ENCODE results near the gene GAB1. TPM values are rescaled to one million over a fixed set of nuclear protein-coding genes. Genes with fewer than 3 reads are reported as not detected.
A peak's percentile ranks its signal among the peaks of the same experiment; 100 is the strongest.

Gene GAB1
- total and polyA plus RNA-seq, 7 experiments from 2014 or later = 0.67 to 6.4 (median 2.2) TPM; not detected in 3

DNA sequence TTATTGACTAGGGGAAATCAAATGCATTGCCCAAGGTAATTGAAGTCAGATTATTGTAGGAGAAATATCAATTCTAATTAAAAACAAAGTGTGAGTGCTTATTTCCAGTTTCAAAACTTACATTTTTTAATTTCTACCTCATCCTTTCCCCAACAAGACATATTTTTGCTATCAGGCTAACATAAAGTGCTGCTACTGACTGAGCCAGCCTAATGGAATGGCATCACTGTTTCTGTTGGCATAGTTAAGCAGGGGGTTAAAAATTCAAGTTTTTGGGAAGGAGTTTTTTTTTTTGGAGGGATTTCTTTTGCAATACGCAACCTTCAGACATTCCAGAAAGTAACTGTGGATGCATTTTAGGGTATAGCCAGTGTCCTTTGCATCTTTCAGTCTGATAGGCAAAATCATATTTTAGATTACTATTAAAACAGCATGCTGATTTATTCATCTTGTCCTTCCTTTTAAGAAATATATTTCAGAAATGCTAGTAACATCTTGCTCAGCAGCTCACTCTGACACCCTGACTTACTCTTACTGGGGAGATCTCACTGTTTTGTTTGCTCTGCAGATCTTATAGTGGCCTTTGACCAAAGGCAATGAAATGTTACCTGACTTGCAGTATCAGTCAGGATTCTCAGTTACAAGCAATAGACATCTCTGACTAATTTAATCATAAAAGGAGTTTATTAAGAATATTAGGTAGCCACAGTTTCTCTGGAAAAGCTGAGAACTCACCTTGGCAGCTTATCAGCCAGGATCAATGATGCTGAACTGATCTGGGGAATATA lies 24.4 kb downstream of the GAB1 start:
- ATAC-seq (no peak), DNase-seq (no peak)
- H3K27me3 Mint-ChIP-seq = peaks cover 0 to 3% (median 0%) of the 10 kb centered on the region in 5 donors
- no peak overlapping the region for H3K4me3 Mint-ChIP-seq
- Histone ChIP-seq H3K36me3 (ENCODE audit: control insufficient read depth in 2 of 3, insufficient read depth in 3 of 3, low read length in 3 of 3) (no peaks in the 10 kb centered on the region), H3K4me3 (ENCODE audit: low read length) (no peak overlapping the region), H3K27me3 (ENCODE audit: control insufficient read depth in 2 of 2, insufficient read depth in 2 of 2, low read length in 2 of 2) (no peaks in the 10 kb centered on the region), H3K9me3 (ENCODE audit: control insufficient read depth in 2 of 3, low read length in 3 of 3) (no peaks in the 10 kb centered on the region), H3K4me1 (ENCODE audit: control insufficient read depth in 2 of 2, insufficient read depth in 2 of 2, low read length in 2 of 2) (peaks cover 0 to 9% of the 10 kb centered on the region in 2 donors), H3K27ac (ENCODE audit: low read depth, low read length) (no peak overlapping the region)
- ChIA-PET POLR2A (no interaction called here), CTCF (no interaction called here)
- H3K36me3 Mint-ChIP-seq = peaks cover 0 to 11% (median 0%) of the 10 kb centered on the region in 5 donors
- intact Hi-C loops (cut with micrococcal nuclease) = no loop called here
- no peak overlapping the region for H3K27ac Mint-ChIP-seq
- peaks cover 0 to 3% (median 0%) of the 10 kb centered on the region in 11 donors for H3K9me3 Mint-ChIP-seq
- peaks cover 14 to 21% (median 17%) of the 10 kb centered on the region in 7 donors for H3K4me1 Mint-ChIP-seq

DNA sequence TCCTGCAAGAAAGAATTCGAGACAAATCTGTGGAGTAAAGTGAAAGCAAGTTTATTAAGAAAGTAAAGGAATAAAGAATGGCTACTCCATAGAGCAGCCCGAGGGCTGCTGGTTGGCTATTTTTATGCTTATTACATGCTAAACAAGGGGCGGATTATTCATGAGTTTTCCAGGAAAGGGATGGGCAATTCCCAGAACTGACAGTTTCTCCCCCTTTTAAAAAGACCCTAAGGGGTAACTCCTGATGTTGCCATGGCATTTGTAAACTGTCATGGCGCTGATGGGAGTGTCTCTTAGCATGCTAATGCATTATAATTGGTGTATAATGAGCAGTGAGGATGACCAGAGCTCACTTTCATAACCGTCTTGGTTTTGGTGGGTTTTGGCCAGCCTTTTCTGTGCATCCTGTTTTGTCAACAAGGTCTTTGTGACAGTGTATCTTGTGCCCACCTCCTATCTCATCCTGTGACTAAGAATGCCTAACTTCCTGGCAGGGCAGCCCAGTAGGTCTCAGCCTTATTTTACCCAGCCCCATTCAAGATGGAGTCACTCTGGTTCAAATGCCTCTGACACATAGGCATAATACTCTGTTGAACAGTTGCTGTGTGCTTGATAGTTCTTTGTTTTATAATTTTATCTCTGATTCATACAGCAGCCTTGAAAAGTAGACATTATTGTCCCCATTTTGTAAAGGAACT lies 25.8 kb downstream of the GAB1 start:
- ATAC-seq (peak; percentile 50), DNase-seq (no peak)
- intact Hi-C loops (cut with micrococcal nuclease) = no loop called here
- ChIA-PET POLR2A (no interaction called here), CTCF (no interaction called here)
- no peak overlapping the region for H3K4me3 Mint-ChIP-seq
- Histone ChIP-seq H3K36me3 (ENCODE audit: control insufficient read depth in 2 of 3, insufficient read depth in 3 of 3, low read length in 3 of 3) (no peaks in the 10 kb centered on the region), H3K27me3 (ENCODE audit: control insufficient read depth in 2 of 2, insufficient read depth in 2 of 2, low read length in 2 of 2) (no peaks in the 10 kb centered on the region), H3K4me1 (ENCODE audit: control insufficient read depth in 2 of 2, insufficient read depth in 2 of 2, low read length in 2 of 2) (peaks cover 0 to 9% of the 10 kb centered on the region in 2 donors), H3K4me3 (ENCODE audit: low read length) (no peak overlapping the region), H3K27ac (ENCODE audit: low read depth, low read length) (no peak overlapping the region), H3K9me3 (ENCODE audit: control insufficient read depth in 2 of 3, low read length in 3 of 3) (no peaks in the 10 kb centered on the region)
- peaks cover 0 to 11% (median 0%) of the 10 kb centered on the region in 5 donors for H3K36me3 Mint-ChIP-seq
- no peak overlapping the region for H3K27ac Mint-ChIP-seq
- peaks cover 0 to 3% (median 0%) of the 10 kb centered on the region in 5 donors for H3K27me3 Mint-ChIP-seq
- H3K4me1 Mint-ChIP-seq = peaks cover 14 to 21% (median 17%) of the 10 kb centered on the region in 7 donors
- peaks cover 0 to 3% (median 0%) of the 10 kb centered on the region in 11 donors for H3K9me3 Mint-ChIP-seq

DNA sequence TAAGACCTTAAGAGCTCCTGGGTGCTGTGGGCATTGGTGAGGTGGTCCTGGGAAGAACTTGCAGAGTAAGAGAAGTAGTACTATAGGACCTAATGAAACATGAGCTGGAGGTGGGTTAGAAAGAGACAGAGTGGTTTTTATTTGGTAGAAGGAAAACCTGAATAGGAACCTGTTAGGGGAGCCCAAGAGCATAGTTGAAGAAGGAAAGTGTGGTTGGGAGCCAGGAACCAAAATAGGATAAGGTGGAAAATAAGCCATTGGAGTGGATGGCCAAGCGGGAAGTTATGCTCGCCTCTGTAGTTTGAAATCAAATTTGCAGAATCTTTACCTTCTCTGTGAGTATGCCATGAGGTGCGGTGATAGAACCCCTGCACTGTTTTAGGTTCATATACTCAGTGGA lies 26.7 kb downstream of the GAB1 start:
- H3K27me3 Mint-ChIP-seq = peaks cover 0 to 3% (median 0%) of the 10 kb centered on the region in 5 donors
- peaks cover 0 to 3% (median 0%) of the 10 kb centered on the region in 11 donors for H3K9me3 Mint-ChIP-seq
- Histone ChIP-seq H3K4me1 (ENCODE audit: control insufficient read depth in 2 of 2, insufficient read depth in 2 of 2, low read length in 2 of 2) (peaks cover 0 to 9% of the 10 kb centered on the region in 2 donors), H3K4me3 (ENCODE audit: low read length) (no peak overlapping the region), H3K27ac (ENCODE audit: low read depth, low read length) (no peak overlapping the region), H3K36me3 (ENCODE audit: control insufficient read depth in 2 of 3, insufficient read depth in 3 of 3, low read length in 3 of 3) (no peaks in the 10 kb centered on the region), H3K9me3 (ENCODE audit: control insufficient read depth in 2 of 3, low read length in 3 of 3) (no peaks in the 10 kb centered on the region), H3K27me3 (ENCODE audit: control insufficient read depth in 2 of 2, insufficient read depth in 2 of 2, low read length in 2 of 2) (no peaks in the 10 kb centered on the region)
- no peak overlapping the region for H3K27ac Mint-ChIP-seq
- ChIA-PET CTCF (no interaction called here), POLR2A (no interaction called here)
- H3K4me3 Mint-ChIP-seq = no peak overlapping the region
- DNase-seq (no peak), ATAC-seq (no peak)
- peaks cover 14 to 21% (median 17%) of the 10 kb centered on the region in 7 donors for H3K4me1 Mint-ChIP-seq
- intact Hi-C loops (cut with micrococcal nuclease) = no loop called here
- H3K36me3 Mint-ChIP-seq = peaks cover 0 to 11% (median 0%) of the 10 kb centered on the region in 5 donors

GRCh38 chr4:143364063-143364462 lies 27.4 kb downstream of the GAB1 start:
- peaks cover 0 to 3% (median 0%) of the 10 kb centered on the region in 11 donors for H3K9me3 Mint-ChIP-seq
- ATAC-seq = peak; percentile 17
- H3K4me3 Mint-ChIP-seq = no peak overlapping the region
- intact Hi-C loops (cut with micrococcal nuclease) = no loop called here
- peaks cover 0 to 3% (median 0%) of the 10 kb centered on the region in 5 donors for H3K27me3 Mint-ChIP-seq
- H3K27me3 ChIP-seq (ENCODE audit: control insufficient read depth in 2 of 2, insufficient read depth in 2 of 2, low read length in 2 of 2) = no peaks in the 10 kb centered on the region
- H3K27ac Mint-ChIP-seq = no peak overlapping the region
- ChIA-PET POLR2A (no interaction called here), CTCF (no interaction called here)
- no peaks in the 10 kb centered on the region for H3K36me3 ChIP-seq (ENCODE audit: control insufficient read depth in 2 of 3, insufficient read depth in 3 of 3, low read length in 3 of 3)
- H3K27ac ChIP-seq (ENCODE audit: low read depth, low read length) = no peak overlapping the region
- no peaks in the 10 kb centered on the region for H3K9me3 ChIP-seq (ENCODE audit: control insufficient read depth in 2 of 3, low read length in 3 of 3)
- H3K4me1 Mint-ChIP-seq = peaks cover 9 to 14% (median 11%) of the 10 kb centered on the region in 7 donors
- H3K4me1 ChIP-seq (ENCODE audit: control insufficient read depth in 2 of 2, insufficient read depth in 2 of 2, low read length in 2 of 2) = peaks cover 0 to 7% of the 10 kb centered on the region in 2 donors
- DNase-seq = no peak
- H3K4me3 ChIP-seq (ENCODE audit: low read length) = no peak overlapping the region
- peaks cover 0 to 9% (median 0%) of the 10 kb centered on the region in 5 donors for H3K36me3 Mint-ChIP-seq

GRCh38 chr4:143367863-143368262 lies 31.2 kb downstream of the GAB1 start:
- DNase-seq (no peak), ATAC-seq (no peak)
- Histone ChIP-seq H3K4me1 (ENCODE audit: control insufficient read depth in 2 of 2, insufficient read depth in 2 of 2, low read length in 2 of 2) (no peaks in the 10 kb centered on the region), H3K36me3 (ENCODE audit: control insufficient read depth in 2 of 3, insufficient read depth in 3 of 3, low read length in 3 of 3) (no peaks in the 10 kb centered on the region), H3K27me3 (ENCODE audit: control insufficient read depth in 2 of 2, insufficient read depth in 2 of 2, low read length in 2 of 2) (no peaks in the 10 kb centered on the region), H3K4me3 (ENCODE audit: low read length) (no peak overlapping the region), H3K27ac (ENCODE audit: low read depth, low read length) (no peak overlapping the region), H3K9me3 (ENCODE audit: control insufficient read depth in 2 of 3, low read length in 3 of 3) (no peaks in the 10 kb centered on the region)
- ChIA-PET CTCF (no interaction called here), POLR2A (no interaction called here)
- intact Hi-C loops (cut with micrococcal nuclease) = no loop called here
- Mint-ChIP-seq H3K36me3 (peaks cover 0 to 5% (median 2%) of the 10 kb centered on the region in 5 donors), H3K4me1 (peaks cover 0 to 4% (median 0%) of the 10 kb centered on the region in 7 donors), H3K9me3 (peaks cover 0 to 10% (median 5%) of the 10 kb centered on the region in 11 donors), H3K27me3 (peaks cover 0 to 13% (median 5%) of the 10 kb centered on the region in 5 donors), H3K4me3 (no peak overlapping the region), H3K27ac (no peak overlapping the region)

GRCh38 chr4:143369552-143369951 lies 32.9 kb downstream of the GAB1 start:
- H3K4me1 ChIP-seq (ENCODE audit: control insufficient read depth in 2 of 2, insufficient read depth in 2 of 2, low read length in 2 of 2) = no peaks in the 10 kb centered on the region
- POLR2A ChIA-PET = no interaction called here
- H3K4me3 ChIP-seq (ENCODE audit: low read length) = no peak overlapping the region
- DNase-seq = no peak
- no peaks in the 10 kb centered on the region for H3K36me3 ChIP-seq (ENCODE audit: control insufficient read depth in 2 of 3, insufficient read depth in 3 of 3, low read length in 3 of 3)
- H3K27ac ChIP-seq (ENCODE audit: low read depth, low read length) = no peak overlapping the region
- peaks cover 0 to 10% (median 5%) of the 10 kb centered on the region in 11 donors for H3K9me3 Mint-ChIP-seq
- H3K4me3 Mint-ChIP-seq = no peak overlapping the region
- no peak overlapping the region for H3K27ac Mint-ChIP-seq
- CTCF ChIA-PET = no interaction called here
- peaks cover 0 to 4% (median 0%) of the 10 kb centered on the region in 5 donors for H3K36me3 Mint-ChIP-seq
- no peaks in the 10 kb centered on the region for H3K9me3 ChIP-seq (ENCODE audit: control insufficient read depth in 2 of 3, low read length in 3 of 3)
- ATAC-seq = no peak
- no peaks in the 10 kb centered on the region for H3K27me3 ChIP-seq (ENCODE audit: control insufficient read depth in 2 of 2, insufficient read depth in 2 of 2, low read length in 2 of 2)
- peaks cover 0 to 13% (median 5%) of the 10 kb centered on the region in 5 donors for H3K27me3 Mint-ChIP-seq
- no peaks in the 10 kb centered on the region for H3K4me1 Mint-ChIP-seq
- intact Hi-C loops (cut with micrococcal nuclease) = no loop called here
